ENCODE results near the gene POU5F1.
"Not testable (repeated sequence)": the region's sequence is repeated elsewhere in the genome, so short reads cannot be mapped to it uniquely, and the experiment has no call there.

POU5F1 gene

DNA sequence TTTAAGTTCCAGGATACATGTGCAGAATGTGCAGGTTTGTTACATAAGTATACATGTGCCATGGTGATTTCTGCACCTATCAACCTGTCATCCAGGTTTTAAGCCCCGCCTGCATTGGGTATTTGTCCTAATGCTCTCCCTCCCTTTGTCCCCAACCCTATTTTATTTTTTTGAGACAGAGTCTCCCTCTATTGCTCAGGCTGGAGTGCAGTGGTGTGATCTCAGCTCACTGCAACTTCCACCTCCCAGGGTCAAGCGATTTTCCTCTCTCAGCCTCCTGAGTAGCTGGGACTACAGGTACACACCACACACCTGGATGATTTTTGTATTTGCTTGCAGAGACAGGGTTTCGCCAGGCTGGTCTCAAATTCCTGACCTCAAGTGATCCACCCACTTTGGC is 18.7 kb upstream of the POU5F1 start:
- not testable (repeated sequence) for DNase-seq

DNA sequence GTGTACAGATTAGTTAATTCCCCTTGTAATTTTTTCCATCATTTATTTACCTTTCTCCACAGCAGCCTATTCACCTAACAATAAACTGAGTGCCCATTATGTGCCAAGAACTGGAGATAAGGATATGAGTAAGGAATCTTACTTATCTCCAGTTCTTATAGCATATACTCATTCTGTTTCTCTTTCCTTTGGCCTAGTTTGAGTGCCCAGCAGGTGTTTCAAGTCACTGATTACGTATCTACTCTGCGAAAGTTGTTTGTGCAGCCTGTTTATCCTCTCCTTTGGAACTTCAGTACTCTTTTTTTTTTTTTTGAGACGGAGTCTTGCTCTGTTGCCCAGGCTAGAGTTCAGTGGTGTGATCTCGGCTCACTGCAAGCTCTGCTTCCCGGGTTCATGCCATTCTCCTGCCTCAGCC is 17.3 kb upstream of the POU5F1 start:
- DNase-seq: no peak

DNA sequence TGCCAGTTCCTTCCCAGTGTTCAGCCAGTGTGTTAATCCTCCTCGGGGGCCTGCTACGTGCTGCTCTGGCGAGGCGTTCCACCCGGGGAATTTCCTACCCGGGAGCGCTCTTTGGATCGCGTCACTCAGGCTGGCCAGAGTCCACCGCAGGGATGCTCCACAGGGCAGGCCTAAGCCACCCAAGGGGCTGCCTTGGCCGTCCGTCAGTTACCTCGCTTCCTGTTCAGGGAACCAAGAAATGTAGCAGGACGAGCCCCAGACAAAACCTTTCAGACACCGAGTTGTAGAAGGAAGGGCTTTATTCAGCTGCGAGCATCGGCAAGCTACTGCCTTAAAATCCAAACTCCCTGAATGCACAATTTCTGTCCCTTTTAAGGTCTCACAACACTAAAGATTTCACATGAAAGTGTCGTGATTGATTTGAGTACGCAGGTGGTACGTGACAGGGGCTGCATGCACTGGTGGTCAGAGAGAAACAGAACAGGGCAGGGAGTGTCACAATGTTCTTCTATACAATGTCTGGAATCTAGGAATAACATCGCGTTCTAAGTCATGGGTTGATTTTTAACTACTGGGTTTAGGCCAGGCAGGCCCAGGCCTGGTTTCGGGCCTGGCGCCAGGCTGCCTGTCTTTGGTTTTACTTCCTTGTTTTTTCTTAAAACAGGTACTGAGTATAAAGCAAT is 15.7 kb upstream of the POU5F1 start:
- DNase-seq: no peak

DNA sequence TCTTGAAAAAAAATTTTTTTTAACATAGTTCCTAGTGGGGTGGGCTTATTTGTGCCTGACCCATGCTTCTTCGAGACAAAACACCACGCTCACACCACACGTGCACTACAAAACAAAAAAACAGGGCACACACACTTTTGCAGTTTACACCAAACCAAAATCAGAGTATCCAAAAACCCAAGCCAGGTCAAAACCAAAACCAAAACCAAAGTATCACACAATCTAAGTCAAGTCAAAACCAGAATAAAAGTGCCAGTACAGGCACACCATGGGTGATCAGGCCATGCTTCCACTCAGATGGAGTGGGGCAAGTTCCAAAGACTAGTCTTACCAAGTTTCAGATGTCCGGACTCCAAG is 15.2 kb upstream of the POU5F1 start:
- not testable (repeated sequence) for DNase-seq

DNA sequence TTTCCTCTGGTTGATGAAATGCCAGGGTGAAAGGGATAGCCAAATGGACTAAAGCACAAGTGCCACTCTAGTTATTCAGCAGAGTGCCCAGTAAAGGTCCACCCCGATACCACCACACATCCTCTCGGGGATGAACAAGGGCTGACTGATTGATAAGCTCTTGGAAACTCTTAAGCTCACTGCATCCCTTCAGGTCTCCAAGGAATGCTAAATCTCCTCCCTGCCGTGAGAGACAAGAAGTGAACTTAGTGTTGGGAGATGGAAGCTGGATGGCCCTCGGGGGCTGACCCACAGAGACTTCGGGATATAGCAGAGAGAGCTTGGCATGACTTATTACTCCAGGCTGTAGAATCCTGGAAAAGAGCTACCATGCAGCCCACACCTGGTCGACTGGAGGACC is 13.4 kb upstream of the POU5F1 start:
- not testable (repeated sequence) for DNase-seq

DNA sequence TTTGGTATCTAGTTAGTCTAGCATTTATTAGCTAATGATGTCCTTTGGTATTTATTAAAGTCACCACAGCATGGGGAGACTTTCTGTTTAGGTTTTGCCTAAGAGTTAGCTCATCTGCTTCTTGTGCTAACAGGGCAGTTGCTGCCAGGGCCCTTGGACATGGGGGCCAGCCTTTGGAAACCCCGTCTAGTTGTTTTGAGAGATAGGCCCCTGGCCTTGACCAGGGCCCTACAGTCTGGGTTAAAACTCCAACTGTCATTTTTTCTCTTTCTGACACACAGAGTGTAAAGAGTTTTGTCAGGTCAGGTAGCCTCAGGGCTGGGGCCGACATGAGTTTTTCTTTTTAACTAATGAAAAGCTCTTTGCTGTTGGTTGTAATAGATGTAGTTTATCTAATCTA is 12.8 kb upstream of the POU5F1 start:
- not testable (repeated sequence) for DNase-seq

DNA sequence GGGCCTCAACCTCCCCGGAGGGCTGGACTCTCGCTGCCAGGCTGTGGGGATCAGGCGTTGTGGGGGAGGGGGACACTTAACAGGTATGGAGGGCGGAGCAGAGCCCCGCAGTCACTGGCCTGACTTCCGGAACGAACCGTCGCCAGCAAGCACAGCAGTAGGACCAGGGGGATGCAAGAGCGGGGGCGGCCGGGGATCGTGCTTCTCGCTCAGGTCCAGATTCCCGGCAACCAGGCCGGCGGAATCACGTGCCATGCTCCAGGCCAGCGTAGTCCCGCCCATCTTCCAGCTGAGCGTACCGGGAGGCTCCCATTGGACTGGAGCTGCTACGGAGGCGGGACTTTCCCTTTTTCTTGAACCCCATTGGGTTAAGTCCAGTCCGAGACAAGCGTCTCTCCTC is 10.0 kb upstream of the POU5F1 start:
- no peak for DNase-seq

DNA sequence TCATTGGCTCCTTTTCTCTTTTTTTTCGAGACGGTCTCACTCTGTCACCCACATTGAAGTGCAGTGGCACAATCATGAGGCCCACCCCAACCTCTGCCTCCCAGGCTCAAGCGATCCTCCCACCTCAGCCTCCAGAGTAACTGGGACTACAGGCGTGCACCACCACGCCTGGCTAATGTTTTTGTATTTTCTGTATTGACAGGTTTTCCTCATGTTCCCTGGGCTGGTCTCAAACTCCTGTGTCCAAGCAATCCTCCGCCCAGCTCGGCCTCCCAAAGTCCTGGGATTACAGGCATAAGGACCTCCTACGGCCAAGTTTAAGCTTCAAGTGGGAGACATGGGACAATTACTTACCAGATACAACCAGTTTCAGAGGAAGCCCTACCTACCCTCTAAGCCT is 9.4 kb upstream of the POU5F1 start:
- no peak for DNase-seq

DNA sequence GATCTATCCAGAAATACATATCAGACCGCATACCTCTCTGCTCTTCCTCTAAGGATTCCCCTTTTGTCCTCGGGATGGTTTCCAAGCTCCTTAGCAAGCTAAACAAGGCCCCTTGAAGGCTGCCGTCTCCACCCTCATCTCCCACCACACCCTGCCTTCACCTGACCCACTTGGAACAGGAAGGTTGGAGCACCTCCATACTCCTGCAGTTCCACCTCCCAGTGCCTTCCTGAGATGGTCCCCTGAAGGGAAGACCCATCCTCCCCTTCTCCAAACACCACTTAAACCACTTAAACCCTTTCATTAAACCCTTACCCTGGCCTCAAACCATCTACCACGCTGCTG is 8.5 kb upstream of the POU5F1 start:
- DNase-seq: no peak

DNA sequence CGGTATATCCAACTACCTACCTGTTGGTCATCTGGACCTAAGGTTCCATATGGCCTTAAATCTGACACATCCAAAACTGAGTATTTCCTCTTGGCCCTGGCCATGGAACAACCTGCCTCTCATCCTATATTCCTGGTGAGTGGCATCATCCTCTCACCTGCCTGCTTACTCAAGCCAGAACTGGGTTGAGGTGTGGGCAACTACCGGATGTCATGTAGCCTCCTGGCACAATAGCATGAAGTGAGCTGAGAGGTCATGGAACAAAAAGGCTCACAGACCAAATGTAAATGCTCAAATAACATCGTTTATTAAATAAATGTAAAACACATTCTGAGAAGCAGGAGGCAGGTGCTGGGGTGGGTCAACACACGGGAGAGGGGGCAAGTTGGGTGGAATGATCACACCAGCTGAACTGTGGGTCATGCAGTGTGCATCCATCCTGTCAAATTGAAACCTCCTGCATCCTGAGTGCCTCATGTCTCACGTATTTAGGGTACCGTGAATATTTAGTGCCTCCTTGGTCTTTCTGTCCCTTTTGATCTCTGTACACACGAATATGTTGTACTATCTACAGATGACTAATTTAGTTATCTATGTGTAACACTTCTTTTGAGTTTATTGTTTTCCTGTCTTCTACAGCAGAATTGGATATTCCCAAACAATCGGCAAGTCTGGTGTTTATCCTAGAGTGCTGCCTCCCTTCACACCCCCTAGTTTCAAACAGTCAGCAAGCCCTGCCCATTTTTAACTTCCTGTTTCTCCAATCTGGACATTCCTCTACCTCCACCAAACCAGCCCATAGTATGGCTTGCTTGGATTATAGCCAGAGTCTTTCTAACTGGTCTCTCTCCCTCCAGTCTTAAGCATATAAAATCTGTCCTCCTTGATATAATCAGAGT is 7.9 kb upstream of the POU5F1 start:
- no peak for DNase-seq

DNA sequence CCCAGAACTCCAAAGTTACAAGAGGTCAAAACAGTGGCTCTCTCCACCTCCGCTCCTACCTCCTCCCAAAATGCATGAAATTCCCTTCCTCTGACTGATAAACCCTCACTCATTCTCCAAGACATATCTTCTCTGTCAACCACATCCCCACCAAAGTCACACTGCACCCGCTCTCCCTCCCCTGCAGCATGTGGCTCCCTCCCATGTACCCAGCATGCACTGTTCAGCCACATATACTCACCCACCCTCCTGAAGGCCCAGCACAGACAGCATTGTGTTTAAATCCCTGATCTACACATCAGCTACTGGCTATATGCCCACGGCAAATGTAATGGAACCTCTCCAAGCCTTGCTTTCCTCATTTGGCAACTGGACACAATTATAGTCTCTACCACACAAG is 5.5 kb upstream of the POU5F1 start:
- DNase-seq: no peak

DNA sequence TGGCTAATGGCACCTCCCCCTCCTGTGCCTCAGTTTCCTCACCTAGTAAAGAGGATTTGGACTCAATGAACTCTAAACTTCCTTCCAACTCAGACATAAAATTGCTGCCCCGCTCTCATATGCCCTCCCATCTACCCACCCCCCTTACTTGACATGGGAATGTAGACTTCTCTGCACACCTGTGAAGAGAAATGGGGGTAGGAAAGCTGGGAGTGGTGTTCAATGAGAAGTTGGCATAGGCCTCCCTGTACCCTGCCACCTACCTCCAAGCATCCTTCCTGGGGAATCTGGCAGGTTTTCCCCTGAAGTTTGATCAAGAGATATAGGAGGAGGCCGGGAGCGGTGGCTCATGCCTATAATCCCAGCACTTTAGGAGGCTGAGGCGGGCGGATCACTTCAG is 3.9 kb upstream of the POU5F1 start:
- no peak for DNase-seq

DNA sequence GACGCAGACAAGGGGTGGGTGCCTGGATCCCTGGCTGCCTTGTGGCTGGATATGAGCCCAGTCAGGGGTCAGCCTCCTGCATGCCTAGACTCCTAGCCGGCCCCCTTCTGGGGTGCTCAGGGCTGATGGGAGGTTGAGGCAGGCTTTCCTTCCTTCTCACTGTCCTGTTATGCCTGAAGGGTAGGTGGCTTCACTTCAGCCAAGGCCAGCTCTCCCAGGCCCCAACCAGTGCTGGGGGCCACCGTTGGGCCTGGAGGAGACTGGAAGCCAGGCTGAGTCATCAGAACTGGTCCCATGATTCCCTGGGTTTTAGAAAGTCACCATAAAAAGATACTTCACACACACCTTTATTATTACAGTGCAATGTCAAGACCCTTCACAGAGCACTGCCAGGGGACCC is 2.9 kb upstream of the POU5F1 start:
- DNase-seq: no peak

DNA sequence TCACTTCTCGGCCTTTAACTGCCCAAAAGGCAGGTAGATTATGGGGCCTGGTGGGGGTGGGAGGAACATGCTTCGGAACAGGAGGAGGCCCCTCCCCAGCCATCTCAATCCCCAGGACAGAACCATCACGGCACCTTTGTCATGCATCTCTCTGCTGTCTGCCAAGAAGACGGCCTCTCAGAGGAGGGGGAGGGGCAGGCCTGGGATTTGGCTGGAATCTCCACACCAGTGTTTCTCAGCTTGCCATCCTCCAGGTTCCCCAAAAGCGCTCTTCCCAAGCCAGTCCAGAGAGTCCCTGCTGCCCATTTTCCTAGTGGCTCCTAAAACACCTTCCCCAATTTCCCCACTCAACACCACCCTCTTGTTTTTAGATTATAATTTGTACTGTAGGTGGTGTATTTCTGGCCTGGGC is 2.5 kb upstream of the POU5F1 start:
- no peak for DNase-seq

DNA sequence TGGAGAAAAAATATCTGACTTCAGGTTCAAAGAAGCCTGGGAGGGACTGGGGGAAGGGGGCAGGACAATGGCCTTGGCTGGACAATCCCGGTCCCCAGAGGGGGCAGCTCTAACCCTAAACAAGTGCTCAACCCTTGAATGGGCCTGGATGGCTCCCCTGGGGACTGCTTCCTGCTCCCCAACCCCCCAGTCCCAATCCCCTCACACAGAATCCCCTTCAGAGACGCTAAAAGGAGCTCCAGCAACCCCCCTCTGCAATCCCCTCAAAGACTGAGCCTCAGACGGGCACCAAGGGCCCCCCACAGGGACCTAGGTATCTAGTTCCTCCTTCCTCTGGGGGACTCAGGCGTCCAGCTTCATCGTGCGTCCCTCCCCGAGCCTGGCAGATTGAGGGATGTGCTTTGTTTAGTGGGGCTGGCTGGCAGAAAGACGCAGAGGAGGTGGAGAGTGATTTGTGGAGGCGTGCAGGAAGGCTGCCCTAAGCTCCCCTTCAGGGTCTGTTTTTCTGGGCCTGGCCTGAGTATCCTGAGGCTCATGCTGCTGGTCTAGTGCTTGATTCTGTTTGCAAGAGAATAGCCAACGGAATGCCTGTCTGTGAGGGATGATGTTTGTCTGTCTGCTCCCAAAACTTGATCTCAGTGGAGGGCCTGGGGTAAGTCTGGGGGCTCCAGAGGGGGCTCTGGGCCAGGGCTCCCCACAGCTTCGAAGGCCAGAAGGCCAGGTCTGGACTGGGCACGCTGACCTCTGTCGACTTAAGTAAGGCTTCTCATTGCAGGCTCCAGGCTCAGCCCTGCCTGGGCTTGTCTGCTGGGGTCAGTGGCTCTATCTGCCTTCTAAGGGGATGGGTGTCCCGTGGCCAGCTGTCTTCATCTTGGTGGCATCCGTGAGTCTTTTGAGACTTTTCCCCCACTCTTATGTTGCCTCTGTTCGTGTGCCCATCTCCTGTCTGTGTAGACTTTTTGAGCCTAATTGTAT is 1.7 kb upstream of the POU5F1 start:
- no peak for DNase-seq

DNA sequence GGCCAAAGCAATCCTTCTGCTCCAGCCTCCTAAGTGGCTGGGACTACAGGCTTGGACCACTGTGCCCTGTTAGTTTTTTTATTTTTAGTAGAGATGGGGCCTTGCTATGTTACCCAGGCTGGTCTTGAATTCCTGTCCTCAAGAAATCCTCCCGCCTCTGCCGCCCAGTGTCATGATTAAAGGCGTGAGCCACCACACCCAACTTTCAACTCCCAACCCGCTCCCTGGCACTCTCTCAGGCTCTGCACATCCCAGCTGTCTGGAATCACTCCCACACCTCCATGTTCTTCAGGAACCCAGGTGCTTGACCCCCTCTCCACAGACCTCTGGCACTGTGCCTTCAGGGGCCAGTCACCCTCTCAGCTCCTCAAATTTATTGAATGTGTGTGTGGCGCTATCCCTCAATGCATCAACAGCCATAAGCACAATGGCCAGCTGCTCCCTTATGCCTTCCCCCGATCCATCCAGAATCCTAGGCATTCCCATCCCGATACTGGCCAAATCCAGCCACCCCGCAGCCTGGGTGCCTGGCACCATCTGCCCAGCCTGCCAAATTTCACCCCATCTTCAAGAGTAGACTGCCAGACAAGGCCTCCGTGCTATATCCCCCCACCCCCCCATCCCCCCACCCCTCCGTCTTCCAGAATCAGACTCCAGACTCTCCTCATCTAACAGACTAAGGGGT is 647 bp upstream of the POU5F1 start:
- DNase-seq: no peak

DNA sequence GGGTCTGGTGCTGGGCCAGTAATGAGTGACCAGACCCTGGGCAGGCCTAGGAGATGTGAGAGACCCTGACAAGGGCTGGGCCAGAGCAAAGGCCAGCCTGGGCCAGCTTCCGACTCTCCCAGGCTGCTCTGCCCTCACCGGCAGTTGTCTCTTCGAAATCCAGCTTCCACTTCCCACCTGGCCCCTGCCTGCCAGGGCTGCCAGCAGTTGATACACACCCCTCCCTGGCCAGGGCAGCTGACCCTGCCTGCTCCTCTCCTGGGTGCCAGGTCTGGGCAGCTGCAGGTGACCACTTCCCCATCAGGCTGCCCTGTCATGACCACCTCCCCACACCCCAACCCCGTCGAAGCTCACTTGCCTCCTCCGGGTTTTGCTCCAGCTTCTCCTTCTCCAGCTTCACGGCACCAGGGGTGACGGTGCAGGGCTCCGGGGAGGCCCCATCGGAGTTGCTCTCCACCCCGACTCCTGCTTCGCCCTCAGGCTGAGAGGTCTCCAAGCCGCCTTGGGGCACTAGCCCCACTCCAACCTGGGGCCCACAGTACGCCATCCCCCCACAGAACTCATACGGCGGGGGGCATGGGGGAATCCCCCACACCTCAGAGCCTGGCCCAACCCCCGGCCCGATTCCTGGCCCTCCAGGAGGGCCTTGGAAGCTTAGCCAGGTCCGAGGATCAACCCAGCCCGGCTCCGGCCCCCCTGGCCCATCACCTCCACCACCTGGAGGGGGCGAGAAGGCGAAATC is 453 bp downstream of the POU5F1 start:
- DNase-seq: not testable (repeated sequence)

DNA sequence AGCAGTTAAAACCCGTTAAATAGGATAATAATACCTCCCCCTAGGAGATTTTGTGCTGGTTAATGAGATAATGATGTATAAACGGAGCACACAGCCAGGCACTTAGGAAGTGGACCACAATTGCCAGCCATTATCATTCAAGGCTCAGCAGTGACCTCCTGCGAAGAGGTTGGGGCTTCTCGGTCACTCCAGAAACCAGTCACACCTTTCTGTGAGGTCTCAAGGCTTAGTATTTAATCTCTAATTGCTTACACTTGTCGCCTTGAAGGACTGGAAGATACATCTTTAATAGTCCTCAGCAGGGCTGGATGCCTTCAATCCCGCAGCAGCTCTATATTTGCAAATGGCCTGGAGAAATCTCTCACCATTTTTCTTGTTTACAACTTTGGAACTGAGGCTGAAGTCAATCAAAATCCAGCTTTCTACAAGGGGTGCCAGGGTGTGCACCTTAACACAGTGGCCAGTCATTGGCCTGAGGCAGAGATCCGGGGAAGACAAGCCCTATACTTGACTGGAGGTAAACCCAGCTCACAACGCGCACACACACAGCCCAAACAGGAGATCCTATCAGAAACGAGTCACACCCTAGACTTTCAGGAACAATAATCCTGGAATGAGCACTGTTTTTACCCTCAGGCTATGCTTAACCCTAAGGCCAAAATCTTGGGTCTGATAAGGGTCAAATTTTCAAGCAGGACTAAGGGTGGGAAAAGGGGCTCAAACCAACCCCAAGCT is 1.2 kb downstream of the POU5F1 start:
- no peak for DNase-seq

DNA sequence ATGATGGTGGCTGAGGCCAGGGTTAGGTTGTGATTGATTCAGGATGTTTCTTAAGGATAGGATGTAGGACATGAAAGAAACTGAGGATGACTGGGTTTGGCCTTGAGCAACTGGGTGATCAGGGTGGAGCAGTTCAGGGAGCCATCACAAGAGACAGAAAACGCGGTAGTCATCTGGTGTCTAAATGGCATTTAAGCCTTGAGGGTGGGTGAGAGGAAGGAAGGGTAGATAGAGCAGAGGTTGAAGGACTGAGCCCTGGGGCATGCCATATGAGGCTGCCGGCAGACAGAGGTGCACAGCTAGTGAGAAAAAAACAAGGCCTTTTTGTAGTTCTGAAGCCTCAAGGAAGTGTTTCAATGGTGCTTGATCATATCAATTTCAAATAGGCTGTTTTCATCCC is 1.9 kb downstream of the POU5F1 start:
- DNase-seq: no peak

DNA sequence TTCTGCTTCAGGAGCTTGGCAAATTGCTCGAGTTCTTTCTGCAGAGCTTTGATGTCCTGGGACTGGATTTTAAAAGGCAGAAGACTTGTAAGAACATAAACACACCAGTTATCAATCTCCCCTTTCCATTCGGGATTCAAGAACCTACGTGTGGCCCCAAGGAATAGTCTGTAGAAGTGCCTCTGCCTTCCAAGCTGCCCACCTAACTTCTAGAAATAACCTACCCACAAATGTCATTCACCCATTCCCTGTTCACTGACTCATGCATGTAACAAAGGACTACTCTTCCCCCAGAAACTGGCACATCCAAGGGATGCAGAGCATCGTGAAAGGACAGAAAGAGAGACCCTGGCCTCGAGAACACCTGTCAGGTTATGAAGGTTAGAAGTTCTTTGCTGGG is 4.5 kb downstream of the POU5F1 start:
- no peak for DNase-seq

Data from NCI-H526 treated with DMSO at 0.1 percent for 48 hours (cell line).